HepG2 (cell line): ENCODE data around the gene MYLK. TPM values are rescaled to one million over a fixed set of nuclear protein-coding genes. Genes with fewer than 3 reads are reported as not detected.
A peak's percentile ranks its signal among the peaks of the same experiment; 100 is the strongest.

Experiments used
- GZF1 ChIP-seq: sonication (generic); formaldehyde crosslinking; IDR thresholded peaks from 2 replicates; pipeline ENCODE4 v1.5.1; 2020; ENCODE audit warnings: mild to moderate bottlenecking, missing genetic modification reagents
- HNF4A ChIP-seq: sonication (generic); formaldehyde crosslinking; IDR thresholded peaks from 2 replicates; pipeline ENCODE4 v1.4.0; 2020; ENCODE audit warnings: missing genetic modification reagents
- KLF16 ChIP-seq, 2 experiments: sonication (generic) in 1 of 2; formaldehyde crosslinking in 1 of 2; IDR thresholded peaks; 2 replicates each; pipeline versions ENCODE4 v1.6.1 to v1.8.0; 2016 to 2023; ENCODE audit warnings: missing genetic modification reagents in 2 of 2, missing compliant biosample characterization in 1 of 2
- MTA3 ChIP-seq: sonication (generic); formaldehyde crosslinking; IDR thresholded peaks from 2 replicates; pipeline ENCODE4 v1.4.0; 2020; ENCODE audit warnings: missing genetic modification reagents
- NKX3-1 ChIP-seq: sonication (generic); formaldehyde crosslinking; IDR thresholded peaks from 2 replicates; pipeline ENCODE4 v1.5.0; 2020; ENCODE audit warnings: missing genetic modification reagents
- ZNF430 ChIP-seq: sonication (generic); formaldehyde crosslinking; IDR thresholded peaks from 2 replicates; pipeline ENCODE4 v1.9.0; 2021; ENCODE audit warnings: mild to moderate bottlenecking, missing genetic modification reagents
- ZNF678 ChIP-seq: sonication (generic); formaldehyde crosslinking; IDR thresholded peaks from 2 replicates; pipeline ENCODE4 v1.4.0; 2020; ENCODE audit warnings: mild to moderate bottlenecking, missing genetic modification reagents
- ZNF737 ChIP-seq: sonication (generic); formaldehyde crosslinking; IDR thresholded peaks from 2 replicates; pipeline ENCODE4 v1.5.0; 2020; ENCODE audit warnings: missing genetic modification reagents, mild to moderate bottlenecking, borderline replicate concordance
- polyA plus RNA-seq, 8 experiments: library from polyadenylated mRNA; depleted of rRNA in 3 of 8; stranded (reverse) in 7 of 8; unstranded in 1 of 8; fragments of >200 nt; fragmentation: Illumina TruSeq in 4 of 8; extraction: Trizol in 4 of 8; gene quantifications; 2 replicates each; pipeline versions ENCODE4 v1.2.1 to v1.2.3, GENCODE V29; 2011 to 2016; ENCODE audit warnings: low read depth in 4 of 8, missing spikeins in 1 of 8, mixed read lengths in 1 of 8; ENCODE audit not compliant: insufficient read depth in 1 of 8
- total RNA-seq, 5 experiments: library from RNA; depleted of rRNA; stranded (reverse); fragments of >200 nt; fragmentation: Illumina TruSeq; extraction: Trizol; gene quantifications; 2 replicates each; pipeline ENCODE4 v1.2.3, GENCODE V29; 2016; ENCODE audit warnings: low read depth in 1 of 5
- TF ChIP-seq, protein P1 (sequence below): sonication (generic); formaldehyde crosslinking; IDR thresholded peaks from 2 replicates; pipeline ENCODE4 v1.4.0; 2020; ENCODE audit warnings: missing genetic modification reagents, borderline replicate concordance
- TF ChIP-seq, protein P2 (sequence below): sonication (generic); formaldehyde crosslinking; IDR thresholded peaks from 2 replicates; pipeline ENCODE4 v1.5.1; 2020; ENCODE audit warnings: mild to moderate bottlenecking, moderate library complexity, missing genetic modification reagents
- TF ChIP-seq, protein P3 (sequence below): sonication (generic); formaldehyde crosslinking; IDR thresholded peaks from 2 replicates; pipeline ENCODE4 v1.5.0; 2020; ENCODE audit warnings: missing genetic modification reagents
- TF ChIP-seq, protein P4 (sequence below), 2 experiments: IDR thresholded peaks; 2 replicates each; pipeline ENCODE4 v1.6.1; 2011 to 2012; ENCODE audit warnings: low read length in 2 of 2, borderline replicate concordance in 1 of 2, low read depth in 1 of 2, mild to moderate bottlenecking in 1 of 2, moderate library complexity in 1 of 2

Gene MYLK
- total and polyA plus RNA-seq, 2 of the 13 experiments (the other 11 are each of a cell fraction or from before 2014, with no cell fraction given): 10.6 to 34.9 TPM

DNA sequence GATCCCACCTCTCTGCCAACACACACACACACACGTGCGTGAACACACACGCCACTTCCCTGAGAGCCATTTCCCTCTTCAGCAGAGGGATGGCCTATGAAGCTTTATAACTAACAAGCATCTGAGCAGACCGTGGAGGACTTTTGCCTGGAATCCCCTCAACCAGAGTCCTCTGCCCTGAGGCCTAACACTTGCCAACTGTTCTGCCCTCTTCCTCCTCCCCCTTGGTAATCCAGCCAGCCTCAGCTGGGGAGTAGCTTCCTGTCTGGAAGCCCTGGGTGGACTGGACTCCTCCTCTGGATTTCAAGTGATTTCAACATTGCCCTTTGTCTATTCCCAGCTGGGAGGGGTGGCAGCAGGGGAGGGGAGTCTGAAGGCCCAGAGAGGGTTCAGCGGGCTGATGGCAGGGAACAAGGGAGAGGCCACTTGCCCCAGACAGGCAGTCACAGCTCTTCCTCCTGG lies 230.9 kb downstream of the MYLK start (continued):
- TF ChIP-seq, protein P1, sequence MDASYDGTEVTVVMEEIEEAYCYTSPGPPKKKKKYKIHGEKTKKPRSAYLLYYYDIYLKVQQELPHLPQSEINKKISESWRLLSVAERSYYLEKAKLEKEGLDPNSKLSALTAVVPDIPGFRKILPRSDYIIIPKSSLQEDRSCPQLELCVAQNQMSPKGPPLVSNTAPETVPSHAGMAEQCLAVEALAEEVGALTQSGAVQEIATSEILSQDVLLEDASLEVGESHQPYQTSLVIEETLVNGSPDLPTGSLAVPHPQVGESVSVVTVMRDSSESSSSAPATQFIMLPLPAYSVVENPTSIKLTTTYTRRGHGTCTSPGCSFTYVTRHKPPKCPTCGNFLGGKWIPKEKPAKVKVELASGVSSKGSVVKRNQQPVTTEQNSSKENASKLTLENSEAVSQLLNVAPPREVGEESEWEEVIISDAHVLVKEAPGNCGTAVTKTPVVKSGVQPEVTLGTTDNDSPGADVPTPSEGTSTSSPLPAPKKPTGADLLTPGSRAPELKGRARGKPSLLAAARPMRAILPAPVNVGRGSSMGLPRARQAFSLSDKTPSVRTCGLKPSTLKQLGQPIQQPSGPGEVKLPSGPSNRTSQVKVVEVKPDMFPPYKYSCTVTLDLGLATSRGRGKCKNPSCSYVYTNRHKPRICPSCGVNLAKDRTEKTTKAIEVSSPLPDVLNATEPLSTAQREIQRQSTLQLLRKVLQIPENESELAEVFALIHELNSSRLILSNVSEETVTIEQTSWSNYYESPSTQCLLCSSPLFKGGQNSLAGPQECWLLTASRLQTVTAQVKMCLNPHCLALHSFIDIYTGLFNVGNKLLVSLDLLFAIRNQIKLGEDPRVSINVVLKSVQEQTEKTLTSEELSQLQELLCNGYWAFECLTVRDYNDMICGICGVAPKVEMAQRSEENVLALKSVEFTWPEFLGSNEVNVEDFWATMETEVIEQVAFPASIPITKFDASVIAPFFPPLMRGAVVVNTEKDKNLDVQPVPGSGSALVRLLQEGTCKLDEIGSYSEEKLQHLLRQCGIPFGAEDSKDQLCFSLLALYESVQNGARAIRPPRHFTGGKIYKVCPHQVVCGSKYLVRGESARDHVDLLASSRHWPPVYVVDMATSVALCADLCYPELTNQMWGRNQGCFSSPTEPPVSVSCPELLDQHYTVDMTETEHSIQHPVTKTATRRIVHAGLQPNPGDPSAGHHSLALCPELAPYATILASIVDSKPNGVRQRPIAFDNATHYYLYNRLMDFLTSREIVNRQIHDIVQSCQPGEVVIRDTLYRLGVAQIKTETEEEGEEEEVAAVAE (CRISPR knock-in tag): no peak
- TF ChIP-seq GZF1 (no peak), ZNF430 (CRISPR knock-in tag) (0 out of 2 replicates have a peak, but pooled peaks have one; percentile 46), MTA3 (CRISPR knock-in tag) (no peak), NKX3-1 (no peak), ZNF737 (CRISPR knock-in tag) (no peak), KLF16 (CRISPR knock-in tag; IDR thresholded peaks at IDR 0.05) (no peak), HNF4A (peak; percentile 26; the same call in 1 of the 2 replicates), ZNF678 (no peak)
- TF ChIP-seq, protein P2, sequence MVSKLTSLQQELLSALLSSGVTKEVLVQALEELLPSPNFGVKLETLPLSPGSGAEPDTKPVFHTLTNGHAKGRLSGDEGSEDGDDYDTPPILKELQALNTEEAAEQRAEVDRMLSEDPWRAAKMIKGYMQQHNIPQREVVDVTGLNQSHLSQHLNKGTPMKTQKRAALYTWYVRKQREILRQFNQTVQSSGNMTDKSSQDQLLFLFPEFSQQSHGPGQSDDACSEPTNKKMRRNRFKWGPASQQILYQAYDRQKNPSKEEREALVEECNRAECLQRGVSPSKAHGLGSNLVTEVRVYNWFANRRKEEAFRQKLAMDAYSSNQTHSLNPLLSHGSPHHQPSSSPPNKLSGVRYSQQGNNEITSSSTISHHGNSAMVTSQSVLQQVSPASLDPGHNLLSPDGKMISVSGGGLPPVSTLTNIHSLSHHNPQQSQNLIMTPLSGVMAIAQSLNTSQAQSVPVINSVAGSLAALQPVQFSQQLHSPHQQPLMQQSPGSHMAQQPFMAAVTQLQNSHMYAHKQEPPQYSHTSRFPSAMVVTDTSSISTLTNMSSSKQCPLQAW (CRISPR knock-in tag): peak; percentile 26; the same call in 1 of the 2 replicates
- TF ChIP-seq, protein P3, sequence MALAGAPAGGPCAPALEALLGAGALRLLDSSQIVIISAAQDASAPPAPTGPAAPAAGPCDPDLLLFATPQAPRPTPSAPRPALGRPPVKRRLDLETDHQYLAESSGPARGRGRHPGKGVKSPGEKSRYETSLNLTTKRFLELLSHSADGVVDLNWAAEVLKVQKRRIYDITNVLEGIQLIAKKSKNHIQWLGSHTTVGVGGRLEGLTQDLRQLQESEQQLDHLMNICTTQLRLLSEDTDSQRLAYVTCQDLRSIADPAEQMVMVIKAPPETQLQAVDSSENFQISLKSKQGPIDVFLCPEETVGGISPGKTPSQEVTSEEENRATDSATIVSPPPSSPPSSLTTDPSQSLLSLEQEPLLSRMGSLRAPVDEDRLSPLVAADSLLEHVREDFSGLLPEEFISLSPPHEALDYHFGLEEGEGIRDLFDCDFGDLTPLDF (CRISPR knock-in tag): no peak
- TF ChIP-seq, protein P4, sequence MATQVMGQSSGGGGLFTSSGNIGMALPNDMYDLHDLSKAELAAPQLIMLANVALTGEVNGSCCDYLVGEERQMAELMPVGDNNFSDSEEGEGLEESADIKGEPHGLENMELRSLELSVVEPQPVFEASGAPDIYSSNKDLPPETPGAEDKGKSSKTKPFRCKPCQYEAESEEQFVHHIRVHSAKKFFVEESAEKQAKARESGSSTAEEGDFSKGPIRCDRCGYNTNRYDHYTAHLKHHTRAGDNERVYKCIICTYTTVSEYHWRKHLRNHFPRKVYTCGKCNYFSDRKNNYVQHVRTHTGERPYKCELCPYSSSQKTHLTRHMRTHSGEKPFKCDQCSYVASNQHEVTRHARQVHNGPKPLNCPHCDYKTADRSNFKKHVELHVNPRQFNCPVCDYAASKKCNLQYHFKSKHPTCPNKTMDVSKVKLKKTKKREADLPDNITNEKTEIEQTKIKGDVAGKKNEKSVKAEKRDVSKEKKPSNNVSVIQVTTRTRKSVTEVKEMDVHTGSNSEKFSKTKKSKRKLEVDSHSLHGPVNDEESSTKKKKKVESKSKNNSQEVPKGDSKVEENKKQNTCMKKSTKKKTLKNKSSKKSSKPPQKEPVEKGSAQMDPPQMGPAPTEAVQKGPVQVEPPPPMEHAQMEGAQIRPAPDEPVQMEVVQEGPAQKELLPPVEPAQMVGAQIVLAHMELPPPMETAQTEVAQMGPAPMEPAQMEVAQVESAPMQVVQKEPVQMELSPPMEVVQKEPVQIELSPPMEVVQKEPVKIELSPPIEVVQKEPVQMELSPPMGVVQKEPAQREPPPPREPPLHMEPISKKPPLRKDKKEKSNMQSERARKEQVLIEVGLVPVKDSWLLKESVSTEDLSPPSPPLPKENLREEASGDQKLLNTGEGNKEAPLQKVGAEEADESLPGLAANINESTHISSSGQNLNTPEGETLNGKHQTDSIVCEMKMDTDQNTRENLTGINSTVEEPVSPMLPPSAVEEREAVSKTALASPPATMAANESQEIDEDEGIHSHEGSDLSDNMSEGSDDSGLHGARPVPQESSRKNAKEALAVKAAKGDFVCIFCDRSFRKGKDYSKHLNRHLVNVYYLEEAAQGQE (IDR thresholded peaks at IDR 0.05; ENCODE audit: borderline replicate concordance in 1 of 2, low read depth in 1 of 2, low read length in 2 of 2): no peak
